IgD-negative memory B cell (primary cell): ENCODE measurements around the gene SHOX. TPM values are rescaled to one million over a fixed set of nuclear protein-coding genes. Genes with fewer than 3 reads are reported as not detected.
"Not testable (repeated sequence)": the region's sequence is repeated elsewhere in the genome, so short reads cannot be mapped to it uniquely, and the experiment has no call there.

Experiments used
- H3K27ac Mint-ChIP-seq, 3 donors: one replicate each; pipeline ENCODE4 v1.8.0; 2020 to 2022; ENCODE audit warnings: mild to moderate bottlenecking in 3 of 3, mixed read lengths in 3 of 3, moderate library complexity in 1 of 3
- H3K27me3 Mint-ChIP-seq: one replicate; pipeline ENCODE4 v1.8.0; 2021; ENCODE audit warnings: mixed read lengths
- H3K36me3 Mint-ChIP-seq: one replicate; pipeline ENCODE4 v1.8.0; 2020; ENCODE audit warnings: mild to moderate bottlenecking, mixed read lengths
- H3K4me1 Mint-ChIP-seq, 3 donors: one replicate each; pipeline ENCODE4 v1.8.0; 2020 to 2022; ENCODE audit warnings: mixed read lengths in 3 of 3, mild to moderate bottlenecking in 1 of 3
- H3K4me3 Mint-ChIP-seq, 4 donors: one replicate each; pipeline ENCODE4 v1.8.0; 2020 to 2022; ENCODE audit warnings: mild to moderate bottlenecking in 4 of 4, mixed read lengths in 4 of 4, moderate library complexity in 3 of 4
- H3K9me3 Mint-ChIP-seq, 3 donors: one replicate each; pipeline ENCODE4 v1.8.0; 2020 to 2021; ENCODE audit warnings: mixed read lengths in 3 of 3, mild to moderate bottlenecking in 1 of 3
- polyA plus RNA-seq: library from polyadenylated mRNA; unstranded; fragments of 300-500 nt; fragmentation: Illumina TruSeq; gene quantifications from one replicate; pipeline ENCODE4 v1.2.3, GENCODE V29; 2021

The SHOX gene
- polyA plus RNA-seq, 1 donor from 2014 or later: not detected

GRCh38 chrX:639151-639550, 8.6 kb downstream of the SHOX start:
- Mint-ChIP-seq H3K9me3 (peaks cover 0 to 2% (median 0%) of the 10 kb centered on the region in 3 donors), H3K36me3 (no peaks in the 10 kb centered on the region), H3K27me3 (peaks cover 37% of the 10 kb centered on the region), H3K27ac (no peak overlapping the region), H3K4me1 (peaks cover 0 to 7% (median 0%) of the 10 kb centered on the region in 3 donors), H3K4me3 (no peak overlapping the region)

- Mint-ChIP-seq H3K4me1 (peaks cover 0 to 7% (median 0%) of the 10 kb centered on the region in 3 donors), H3K4me3 (no peak overlapping the region), H3K27me3 (peaks cover 36% of the 10 kb centered on the region), H3K27ac (no peak overlapping the region), H3K36me3 (no peaks in the 10 kb centered on the region), H3K9me3 (peaks cover 0 to 2% (median 0%) of the 10 kb centered on the region in 3 donors)
These were observed 10.1 kb downstream of the SHOX start for GRCh38 chrX:640641-641040.

- H3K27me3 Mint-ChIP-seq: peaks cover 33% of the 10 kb centered on the region
- no peak overlapping the region for H3K4me3 Mint-ChIP-seq
- peaks cover 0 to 2% (median 0%) of the 10 kb centered on the region in 3 donors for H3K9me3 Mint-ChIP-seq
- H3K36me3 Mint-ChIP-seq: no peaks in the 10 kb centered on the region
- no peak overlapping the region for H3K27ac Mint-ChIP-seq
- peaks cover 0 to 7% (median 0%) of the 10 kb centered on the region in 3 donors for H3K4me1 Mint-ChIP-seq
These were observed 11.3 kb downstream of the SHOX start for GRCh38 chrX:641671-642435.

- peaks cover 26% of the 10 kb centered on the region for H3K27me3 Mint-ChIP-seq
- peaks cover 0 to 5% (median 0%) of the 10 kb centered on the region in 3 donors for H3K4me1 Mint-ChIP-seq
- H3K9me3 Mint-ChIP-seq: peaks cover 0 to 2% (median 0%) of the 10 kb centered on the region in 3 donors
- no peak overlapping the region for H3K27ac Mint-ChIP-seq
- H3K4me3 Mint-ChIP-seq: no peak overlapping the region
- H3K36me3 Mint-ChIP-seq: no peaks in the 10 kb centered on the region
These were observed 12.0 kb downstream of the SHOX start for GRCh38 chrX:642436-643240.

GRCh38 chrX:643241-643595, 12.6 kb downstream of the SHOX start:
- no peak overlapping the region for H3K27ac Mint-ChIP-seq
- peaks cover 21% of the 10 kb centered on the region for H3K27me3 Mint-ChIP-seq
- H3K4me3 Mint-ChIP-seq: no peak overlapping the region
- peaks cover 0 to under 1% (median 0%) of the 10 kb centered on the region in 3 donors for H3K9me3 Mint-ChIP-seq
- H3K4me1 Mint-ChIP-seq: no peaks in the 10 kb centered on the region
- no peaks in the 10 kb centered on the region for H3K36me3 Mint-ChIP-seq

GRCh38 chrX:643911-644303, 13.3 kb downstream of the SHOX start:
- no peaks in the 10 kb centered on the region for H3K36me3 Mint-ChIP-seq
- H3K4me3 Mint-ChIP-seq: no peak overlapping the region
- H3K4me1 Mint-ChIP-seq: no peaks in the 10 kb centered on the region
- peaks cover 17% of the 10 kb centered on the region for H3K27me3 Mint-ChIP-seq
- H3K9me3 Mint-ChIP-seq: no peaks in the 10 kb centered on the region
- no peak overlapping the region for H3K27ac Mint-ChIP-seq

- H3K36me3 Mint-ChIP-seq: no peaks in the 10 kb centered on the region
- H3K27ac Mint-ChIP-seq: no peak overlapping the region
- peaks cover 12% of the 10 kb centered on the region for H3K27me3 Mint-ChIP-seq
- no peak overlapping the region for H3K4me3 Mint-ChIP-seq
- H3K4me1 Mint-ChIP-seq: no peaks in the 10 kb centered on the region
- no peaks in the 10 kb centered on the region for H3K9me3 Mint-ChIP-seq
These were observed 14.0 kb downstream of the SHOX start for GRCh38 chrX:644304-645281.

GRCh38 chrX:646228-646495, 15.6 kb downstream of the SHOX start:
- Mint-ChIP-seq H3K27ac (no peak overlapping the region), H3K4me3 (no peak overlapping the region), H3K36me3 (no peaks in the 10 kb centered on the region), H3K4me1 (no peaks in the 10 kb centered on the region), H3K27me3 (peaks cover 5% of the 10 kb centered on the region), H3K9me3 (no peaks in the 10 kb centered on the region)

- Mint-ChIP-seq H3K4me3 (no peak overlapping the region), H3K4me1 (no peaks in the 10 kb centered on the region), H3K27ac (no peak overlapping the region), H3K27me3 (peaks cover 3% of the 10 kb centered on the region), H3K36me3 (no peaks in the 10 kb centered on the region), H3K9me3 (no peaks in the 10 kb centered on the region)
These were observed 16.2 kb downstream of the SHOX start for GRCh38 chrX:646796-647195.

- H3K27me3 Mint-ChIP-seq: peaks cover 3% of the 10 kb centered on the region
- H3K4me3 Mint-ChIP-seq: no peak overlapping the region
- no peaks in the 10 kb centered on the region for H3K9me3 Mint-ChIP-seq
- H3K4me1 Mint-ChIP-seq: no peaks in the 10 kb centered on the region
- H3K36me3 Mint-ChIP-seq: no peaks in the 10 kb centered on the region
- H3K27ac Mint-ChIP-seq: no peak overlapping the region
These were observed 18.6 kb downstream of the SHOX start for GRCh38 chrX:649166-649565.

GRCh38 chrX:650324-650723, 19.7 kb downstream of the SHOX start:
- H3K27ac Mint-ChIP-seq: no peak overlapping the region
- no peaks in the 10 kb centered on the region for H3K4me1 Mint-ChIP-seq
- H3K27me3 Mint-ChIP-seq: no peaks in the 10 kb centered on the region
- H3K36me3 Mint-ChIP-seq: no peaks in the 10 kb centered on the region
- H3K9me3 Mint-ChIP-seq: no peaks in the 10 kb centered on the region
- no peak overlapping the region for H3K4me3 Mint-ChIP-seq

- Mint-ChIP-seq H3K36me3 (no peaks in the 10 kb centered on the region), H3K27ac (no peak overlapping the region), H3K4me3 (no peak overlapping the region), H3K27me3 (no peaks in the 10 kb centered on the region), H3K4me1 (no peaks in the 10 kb centered on the region), H3K9me3 (no peaks in the 10 kb centered on the region)
These were observed 20.2 kb downstream of the SHOX start for GRCh38 chrX:650811-651210.

- not testable (repeated sequence) for H3K27me3 Mint-ChIP-seq, H3K4me3 Mint-ChIP-seq
These were observed 21.3 kb downstream of the SHOX start for GRCh38 chrX:651922-652321.

GRCh38 chrX:652341-652741, 21.8 kb downstream of the SHOX start:
- H3K4me1 Mint-ChIP-seq: no peaks in the 10 kb centered on the region
- H3K27ac Mint-ChIP-seq: no peak overlapping the region
- no peaks in the 10 kb centered on the region for H3K9me3 Mint-ChIP-seq
- H3K27me3 Mint-ChIP-seq: no peaks in the 10 kb centered on the region
- no peaks in the 10 kb centered on the region for H3K36me3 Mint-ChIP-seq
- H3K4me3 Mint-ChIP-seq: no peak overlapping the region

More at GRCh38 chrX:651922-652321, 21.3 kb downstream of the SHOX start:
- H3K4me1 Mint-ChIP-seq, H3K36me3 Mint-ChIP-seq, H3K27ac Mint-ChIP-seq, H3K9me3 Mint-ChIP-seq: not testable (repeated sequence)

GRCh38 chrX:653306-653705, 22.7 kb downstream of the SHOX start:
- Mint-ChIP-seq H3K27ac (no peak overlapping the region), H3K9me3 (no peaks in the 10 kb centered on the region), H3K36me3 (no peaks in the 10 kb centered on the region), H3K4me1 (no peaks in the 10 kb centered on the region), H3K4me3 (no peak overlapping the region), H3K27me3 (no peaks in the 10 kb centered on the region)
